Epithelial cell of proximal tubule (primary cell): ENCODE data around the gene ARHGEF40. TPM values are rescaled to one million over a fixed set of nuclear protein-coding genes. Genes with fewer than 3 reads are reported as not detected.

Experiments
- DNase-seq: peaks from one replicate; pipeline ENCODE4 v3.0.0-alpha.2; 2011; ENCODE audit warnings: low read depth
- H3K4me3 ChIP-seq: 2 replicates; pipeline ENCODE4 v1.5.1; 2011; ENCODE audit warnings: low read depth, mild to moderate bottlenecking, low read length
- total RNA-seq: library from RNA; depleted of rRNA; stranded (reverse); fragments of >200 nt; gene quantifications from 2 replicates; pipeline ENCODE4 v1.2.3, GENCODE V29; 2015
- TF ChIP-seq, protein P1 (sequence below): conservative IDR thresholded peaks from 2 replicates; pipeline ENCODE4 v1.5.1; 2012; ENCODE audit warnings: low read depth, mild to moderate bottlenecking, low read length

ARHGEF40 gene
- total RNA-seq, 1 donor from 2014 or later, result 42.7 TPM

DNA sequence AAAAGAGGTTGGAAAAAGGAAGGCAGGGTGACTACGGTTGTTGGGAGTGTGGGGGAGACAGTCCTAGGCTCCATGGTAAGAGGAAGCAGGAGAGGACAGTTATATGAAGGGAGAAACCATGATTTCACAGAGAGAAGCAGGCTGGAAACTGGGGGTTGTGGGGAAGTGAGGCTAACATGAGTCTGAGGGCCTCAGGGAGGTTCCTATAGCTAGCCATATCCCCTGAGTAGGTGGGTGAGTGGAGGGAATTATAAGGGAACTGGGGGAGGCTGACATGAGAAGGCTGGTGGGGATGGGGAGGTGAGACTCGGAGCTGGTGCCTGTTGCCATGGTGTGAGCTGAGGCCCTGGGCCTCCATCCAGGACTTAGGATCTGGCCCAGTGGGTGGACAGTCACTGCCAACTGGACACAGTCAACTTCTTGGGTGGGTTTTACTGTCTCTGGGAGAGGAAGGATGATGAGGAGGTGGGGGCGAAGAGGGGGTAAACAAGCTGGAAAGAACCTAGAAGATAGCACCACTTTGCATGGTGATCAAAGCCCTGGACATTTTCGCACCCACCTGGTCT, 36.9 kb upstream of the ARHGEF40 start:
- DNase-seq, result no peak
- no peak overlapping the region for H3K4me3 ChIP-seq
- TF ChIP-seq, protein P1, sequence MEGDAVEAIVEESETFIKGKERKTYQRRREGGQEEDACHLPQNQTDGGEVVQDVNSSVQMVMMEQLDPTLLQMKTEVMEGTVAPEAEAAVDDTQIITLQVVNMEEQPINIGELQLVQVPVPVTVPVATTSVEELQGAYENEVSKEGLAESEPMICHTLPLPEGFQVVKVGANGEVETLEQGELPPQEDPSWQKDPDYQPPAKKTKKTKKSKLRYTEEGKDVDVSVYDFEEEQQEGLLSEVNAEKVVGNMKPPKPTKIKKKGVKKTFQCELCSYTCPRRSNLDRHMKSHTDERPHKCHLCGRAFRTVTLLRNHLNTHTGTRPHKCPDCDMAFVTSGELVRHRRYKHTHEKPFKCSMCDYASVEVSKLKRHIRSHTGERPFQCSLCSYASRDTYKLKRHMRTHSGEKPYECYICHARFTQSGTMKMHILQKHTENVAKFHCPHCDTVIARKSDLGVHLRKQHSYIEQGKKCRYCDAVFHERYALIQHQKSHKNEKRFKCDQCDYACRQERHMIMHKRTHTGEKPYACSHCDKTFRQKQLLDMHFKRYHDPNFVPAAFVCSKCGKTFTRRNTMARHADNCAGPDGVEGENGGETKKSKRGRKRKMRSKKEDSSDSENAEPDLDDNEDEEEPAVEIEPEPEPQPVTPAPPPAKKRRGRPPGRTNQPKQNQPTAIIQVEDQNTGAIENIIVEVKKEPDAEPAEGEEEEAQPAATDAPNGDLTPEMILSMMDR, result no peak

DNA sequence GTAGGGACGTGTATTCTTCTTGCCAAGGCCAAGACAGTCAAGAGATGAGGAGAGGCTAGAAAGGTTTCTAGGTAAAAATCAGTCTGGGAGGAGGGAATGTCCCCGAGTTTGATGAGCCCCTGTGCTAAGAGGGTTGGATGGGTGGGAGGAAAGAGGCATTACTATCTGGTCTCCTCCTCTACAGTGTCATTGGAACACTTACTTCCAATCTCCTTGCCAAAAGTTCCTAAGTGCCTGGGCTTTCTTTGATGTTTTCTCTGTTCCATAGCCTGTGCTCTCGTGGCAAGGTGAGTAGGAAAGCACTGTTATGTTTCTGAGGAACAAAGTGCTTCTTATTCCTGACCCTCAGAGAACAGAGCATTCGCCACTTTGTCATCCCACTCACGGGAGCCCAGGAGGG, 35.4 kb upstream of the ARHGEF40 start, which contains the start of gene RNASE13:
Gene RNASE13 (minus strand): TSS at position 101 of the 400 bp plus-strand sequence. CDS start 519 bp downstream, outside the sequence.
- DNase-seq, result no peak
- no peak within 1 kb of the TSS for H3K4me3 ChIP-seq
- TF ChIP-seq, protein P1, result no peak

DNA sequence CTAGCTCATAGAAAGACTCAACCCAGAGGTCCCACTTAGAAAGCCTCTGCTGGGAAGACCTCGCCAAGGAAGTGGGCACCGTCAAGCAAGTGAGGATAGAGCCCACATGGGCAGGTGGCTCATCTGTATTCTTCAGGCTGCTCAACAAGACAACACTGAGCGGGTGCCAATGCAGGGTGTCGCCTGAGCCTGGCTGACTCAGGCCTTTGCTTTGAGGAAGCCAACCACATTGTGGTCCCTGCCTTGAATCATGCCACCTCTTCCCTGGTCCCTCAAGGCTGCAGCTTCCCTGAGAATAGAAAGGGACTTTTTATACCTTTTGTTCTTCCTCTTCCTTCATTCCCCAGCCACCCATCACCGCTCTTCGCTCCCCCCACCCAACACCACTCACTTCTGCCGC, 33.4 kb upstream of the ARHGEF40 start:
- DNase-seq, result no peak
- no peak overlapping the region for H3K4me3 ChIP-seq
- TF ChIP-seq, protein P1, result no peak

DNA sequence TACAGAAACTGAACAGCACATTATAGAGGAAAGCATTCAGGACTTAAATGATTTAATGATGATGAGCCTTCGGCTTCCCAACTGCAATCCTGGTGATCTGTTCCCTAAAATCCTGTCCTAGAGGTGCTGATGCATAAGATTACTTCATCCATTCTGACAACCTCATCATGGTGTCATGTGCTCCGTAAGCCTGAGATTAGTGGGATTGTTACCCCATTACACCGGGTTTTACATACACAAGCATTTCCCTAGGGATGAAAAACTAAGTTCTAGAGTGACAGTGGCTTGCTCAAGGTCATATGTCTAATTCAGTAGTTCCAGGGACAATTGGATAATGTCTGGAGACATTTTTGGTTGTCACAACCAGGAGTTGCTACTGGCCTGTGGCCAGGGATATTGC, 32.9 kb upstream of the ARHGEF40 start:
- TF ChIP-seq, protein P1, result no peak
- H3K4me3 ChIP-seq, result no peak overlapping the region
- no peak for DNase-seq

DNA sequence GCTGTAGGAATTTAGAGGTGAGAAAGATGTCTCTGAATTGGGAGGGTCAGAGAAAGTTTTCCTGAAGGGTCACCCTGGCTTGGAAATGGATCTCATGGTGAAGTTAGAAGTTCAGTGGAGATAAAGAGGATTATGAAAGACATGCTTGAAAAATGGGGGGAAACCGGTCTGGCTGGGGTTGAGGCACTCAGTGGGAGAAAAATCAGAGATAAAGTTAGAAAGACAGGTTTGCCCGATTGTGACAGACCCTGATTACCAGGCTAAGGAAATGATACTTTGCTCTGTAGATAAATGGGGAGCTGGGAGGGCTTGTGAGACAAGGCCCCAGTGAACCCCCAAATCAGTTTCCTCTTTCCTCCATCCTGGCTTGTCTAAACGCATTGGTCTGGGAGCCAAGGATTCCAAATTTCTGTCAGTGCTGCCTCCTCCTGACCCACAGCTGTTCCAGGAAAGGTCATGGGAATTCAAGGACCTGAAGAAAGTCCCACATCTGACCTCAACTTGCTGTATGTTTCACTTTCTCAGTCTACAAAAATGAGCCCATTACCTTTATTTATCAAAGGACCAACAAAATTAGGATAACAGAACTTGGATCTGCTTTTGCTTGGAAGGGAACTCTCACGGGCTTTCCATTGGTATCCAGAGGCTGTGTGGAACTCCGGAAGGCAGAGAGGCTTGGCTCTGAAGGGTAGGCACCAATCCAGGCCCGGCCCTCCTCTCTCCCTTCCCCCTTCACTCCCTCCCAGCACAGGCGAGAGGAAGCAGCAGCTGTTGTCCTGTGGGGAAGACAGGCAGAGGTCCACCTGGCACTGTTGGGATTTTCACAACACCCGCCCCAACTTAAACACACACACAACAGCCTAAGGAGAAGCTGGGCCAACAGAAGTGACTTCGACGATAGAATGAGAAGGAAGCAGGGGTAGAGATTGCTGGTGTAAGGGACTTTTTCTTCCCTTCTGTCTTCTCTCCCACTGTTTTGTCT, 31.4 kb upstream of the ARHGEF40 start:
- no peak for DNase-seq
- no peak overlapping the region for H3K4me3 ChIP-seq
- TF ChIP-seq, protein P1, result no peak

DNA sequence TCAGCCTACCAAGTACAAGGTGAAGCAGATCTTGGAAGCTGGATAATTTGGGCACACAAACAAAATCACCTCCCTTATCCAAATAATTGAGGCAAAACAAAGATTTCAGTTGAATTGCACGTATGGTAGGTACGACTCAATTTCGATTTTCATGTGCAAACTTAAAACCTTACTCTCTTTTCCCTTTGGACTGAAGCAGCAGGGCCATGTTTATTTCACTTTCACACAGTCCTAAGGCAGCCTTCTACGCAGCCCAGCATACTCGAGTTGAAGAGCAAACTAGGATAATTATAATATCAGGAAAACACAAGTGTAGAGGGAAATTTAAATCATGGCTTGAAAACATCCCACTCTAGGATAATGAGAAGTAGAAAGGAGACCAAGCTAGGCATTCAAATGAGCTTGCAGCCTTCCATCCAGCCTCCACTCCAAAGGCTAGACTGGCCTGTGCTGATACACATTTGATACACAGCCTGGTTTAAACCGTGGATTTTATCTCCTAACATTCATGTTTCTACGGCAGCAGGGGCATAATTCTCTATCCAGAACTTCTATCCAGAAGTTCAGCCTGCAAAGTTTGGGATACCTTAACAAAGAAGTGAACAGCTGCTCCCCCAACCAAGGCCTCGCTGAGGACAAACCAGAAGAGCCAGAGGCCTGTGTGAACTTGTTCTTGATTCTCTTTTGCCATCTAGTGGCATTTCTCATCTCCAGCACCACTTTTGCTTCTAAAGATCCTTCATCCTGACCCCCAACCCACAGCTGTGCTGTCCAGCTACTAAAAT, 30.3 kb upstream of the ARHGEF40 start:
- TF ChIP-seq, protein P1, result peak; percentile 72
- DNase-seq, result no peak

More for the DNA sequence above, 30.3 kb upstream of the ARHGEF40 start:
- no peak overlapping the region for H3K4me3 ChIP-seq
